ENCODE results near the gene CD2AP.
A peak's percentile ranks its signal among the peaks of the same experiment; 100 is the strongest.
"Not testable (repeated sequence)": the region's sequence is repeated elsewhere in the genome, so short reads cannot be mapped to it uniquely, and the experiment has no call there.

CD2AP gene

DNA sequence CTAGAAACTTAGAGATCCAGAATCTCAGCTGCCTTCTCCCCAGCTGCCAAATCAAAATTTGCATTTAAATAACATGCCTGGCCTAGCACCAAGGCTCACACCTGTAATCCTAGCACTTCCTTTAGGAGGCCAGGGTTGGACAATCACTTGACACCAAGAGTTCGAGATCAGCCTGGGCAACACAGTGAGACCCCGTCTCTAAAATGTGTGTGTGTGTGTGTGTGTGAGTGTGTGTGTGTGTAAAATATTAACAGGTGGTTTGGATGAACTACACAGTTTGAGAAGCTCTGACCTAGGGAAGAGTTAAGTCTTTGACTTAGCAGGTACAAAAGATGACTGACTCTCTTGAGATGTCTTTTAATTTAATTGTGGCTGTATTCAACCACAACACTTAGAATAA is 20.2 kb upstream of the CD2AP start:
- DNase-seq (ENCODE audit: low read depth): no peak

- no peak for DNase-seq (ENCODE audit: low read depth)
Observed at GRCh38 chr6:47464052-47464451, 13.5 kb upstream of the CD2AP start.

GRCh38 chr6:47465117-47465516 is 12.5 kb upstream of the CD2AP start:
- DNase-seq (ENCODE audit: low read depth): no peak

DNA sequence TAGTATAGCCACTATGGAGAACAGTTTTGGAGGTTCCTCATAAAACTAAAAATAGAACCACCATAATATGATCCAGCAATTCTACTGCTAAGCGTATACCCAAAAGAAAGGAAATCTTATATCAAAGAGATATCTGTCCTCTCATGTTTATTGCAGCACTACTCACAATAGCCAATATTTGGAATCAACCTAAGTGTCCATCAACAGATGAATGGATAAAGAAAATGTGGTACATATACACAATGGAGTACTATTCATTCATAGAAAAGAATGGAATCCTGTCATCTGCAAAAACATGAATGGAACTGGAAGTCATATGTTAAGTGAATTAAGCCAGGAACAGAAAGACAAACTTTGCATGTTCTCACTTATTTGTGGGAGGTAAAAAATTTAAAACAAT is 5.7 kb upstream of the CD2AP start:
- DNase-seq (ENCODE audit: low read depth): no peak

DNA sequence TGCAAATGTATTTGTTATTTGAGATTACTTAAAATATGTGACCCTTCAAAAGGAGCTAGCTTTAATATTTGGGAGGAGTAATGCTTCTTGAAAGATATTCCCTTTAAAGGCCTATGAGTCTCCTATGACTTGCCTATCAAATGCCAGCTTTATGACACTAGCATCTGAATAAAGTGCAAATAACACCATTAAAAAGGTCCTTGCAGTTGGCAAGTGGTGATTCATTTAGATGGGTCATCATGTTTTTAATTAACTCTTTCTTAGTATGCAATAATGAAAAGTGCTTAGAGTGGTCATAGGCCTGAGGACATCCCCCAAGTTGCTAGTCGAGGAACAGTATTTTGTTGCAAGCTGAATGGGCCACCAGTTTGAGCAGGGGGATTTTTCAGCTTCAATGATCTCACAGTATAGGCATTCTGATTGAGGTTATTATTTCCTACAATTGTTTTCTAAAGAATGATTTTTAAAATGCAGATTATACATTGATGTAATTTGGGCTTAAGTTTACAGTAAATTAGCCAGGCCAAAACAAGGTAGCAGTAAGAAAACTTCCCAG is 3.7 kb upstream of the CD2AP start:
- no peak for DNase-seq (ENCODE audit: low read depth)

GRCh38 chr6:47475319-47475816 is 2.2 kb upstream of the CD2AP start:
- DNase-seq (ENCODE audit: low read depth): no peak

GRCh38 chr6:47476781-47477496 is 650 bp upstream of the CD2AP start:
- no peak for DNase-seq (ENCODE audit: low read depth)

DNA sequence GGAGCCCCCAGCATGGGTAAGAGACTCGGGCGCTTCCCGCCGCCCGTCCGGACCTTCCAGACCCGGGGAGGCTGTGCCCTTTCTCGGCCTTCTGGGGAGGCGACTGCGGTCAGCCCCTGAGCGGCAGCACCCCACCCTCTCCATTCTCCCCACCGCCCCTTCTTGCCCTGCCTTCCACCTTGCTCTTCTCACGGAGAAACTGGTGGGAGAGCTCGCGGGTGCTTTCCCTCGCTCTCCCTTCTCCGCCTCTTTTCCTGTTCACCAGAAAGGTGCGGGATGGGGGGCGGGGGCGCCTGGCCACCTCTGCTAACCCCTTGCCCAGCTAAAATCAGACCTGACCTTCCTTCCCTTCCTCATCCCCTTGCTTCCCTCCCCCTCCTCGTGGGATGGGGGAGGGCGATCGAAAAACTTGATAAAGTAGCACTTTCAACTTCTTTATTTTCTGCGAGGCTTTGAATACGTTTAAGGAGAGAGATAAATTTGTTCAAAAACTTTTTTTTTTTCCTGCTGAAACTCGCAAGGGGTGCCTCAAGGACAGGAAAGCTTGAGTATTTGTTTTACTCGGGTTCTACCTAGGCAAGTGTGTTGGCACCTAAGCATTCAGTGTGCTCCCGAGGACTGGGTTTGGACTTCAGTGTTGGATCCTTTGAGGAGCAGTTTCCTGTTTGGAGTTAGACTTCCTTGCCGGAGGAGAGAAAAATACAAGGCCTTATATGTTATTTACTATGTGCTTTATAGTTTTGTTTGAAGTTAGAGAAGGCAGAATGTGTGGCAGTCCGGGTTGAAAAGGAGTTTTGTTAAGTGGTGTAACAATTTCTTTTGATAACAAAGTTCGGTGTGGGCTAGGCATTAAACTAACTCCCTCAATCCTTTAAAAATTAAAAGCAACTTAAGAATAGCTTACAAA is 897 bp downstream of the CD2AP start:
- no peak for DNase-seq (ENCODE audit: low read depth)

GRCh38 chr6:47479140-47479508 is 1.5 kb downstream of the CD2AP start:
- DNase-seq (ENCODE audit: low read depth): no peak

- no peak for DNase-seq (ENCODE audit: low read depth)
Observed at GRCh38 chr6:47479874-47480273, 2.3 kb downstream of the CD2AP start.

DNA sequence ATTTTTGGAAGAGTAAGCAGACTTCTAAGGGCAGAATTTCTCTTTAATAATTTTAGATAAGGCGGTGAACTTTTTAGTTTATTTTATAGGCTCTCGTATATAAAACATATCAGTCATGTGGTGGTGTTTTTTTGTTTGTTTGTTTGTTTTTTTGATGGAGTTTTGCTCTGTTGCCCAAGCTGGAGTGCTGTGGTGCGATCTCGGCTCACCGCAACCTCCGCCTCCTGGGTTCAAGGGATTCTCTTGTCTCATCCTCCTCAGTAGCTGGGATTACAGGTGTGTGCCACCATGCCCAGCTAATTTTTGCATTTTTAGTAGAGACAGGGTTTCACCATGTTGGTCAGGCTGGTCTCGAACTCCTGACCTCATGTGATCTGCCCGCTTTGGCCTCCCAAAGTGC is 3.6 kb downstream of the CD2AP start:
- not testable (repeated sequence) for DNase-seq (ENCODE audit: low read depth)

GRCh38 chr6:47481806-47482205 is 4.2 kb downstream of the CD2AP start:
- DNase-seq (ENCODE audit: low read depth): no peak

DNA sequence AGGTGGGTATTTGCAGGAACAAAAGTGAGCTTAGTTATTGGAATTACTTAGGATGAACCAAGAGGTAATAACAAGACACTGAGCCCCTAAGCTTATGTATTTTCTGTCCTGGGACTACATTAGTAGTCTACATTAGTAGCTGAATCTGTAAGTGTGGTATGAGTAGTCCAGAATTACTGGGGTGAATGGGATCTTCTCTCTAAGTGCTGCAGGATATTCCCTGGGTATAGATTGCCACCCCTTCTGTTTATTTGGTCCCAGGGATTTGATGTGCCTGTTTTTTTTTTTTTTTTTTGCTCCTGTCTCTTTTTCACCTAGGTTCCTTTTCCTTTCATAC is 5.9 kb downstream of the CD2AP start:
- no peak for DNase-seq (ENCODE audit: low read depth)

DNA sequence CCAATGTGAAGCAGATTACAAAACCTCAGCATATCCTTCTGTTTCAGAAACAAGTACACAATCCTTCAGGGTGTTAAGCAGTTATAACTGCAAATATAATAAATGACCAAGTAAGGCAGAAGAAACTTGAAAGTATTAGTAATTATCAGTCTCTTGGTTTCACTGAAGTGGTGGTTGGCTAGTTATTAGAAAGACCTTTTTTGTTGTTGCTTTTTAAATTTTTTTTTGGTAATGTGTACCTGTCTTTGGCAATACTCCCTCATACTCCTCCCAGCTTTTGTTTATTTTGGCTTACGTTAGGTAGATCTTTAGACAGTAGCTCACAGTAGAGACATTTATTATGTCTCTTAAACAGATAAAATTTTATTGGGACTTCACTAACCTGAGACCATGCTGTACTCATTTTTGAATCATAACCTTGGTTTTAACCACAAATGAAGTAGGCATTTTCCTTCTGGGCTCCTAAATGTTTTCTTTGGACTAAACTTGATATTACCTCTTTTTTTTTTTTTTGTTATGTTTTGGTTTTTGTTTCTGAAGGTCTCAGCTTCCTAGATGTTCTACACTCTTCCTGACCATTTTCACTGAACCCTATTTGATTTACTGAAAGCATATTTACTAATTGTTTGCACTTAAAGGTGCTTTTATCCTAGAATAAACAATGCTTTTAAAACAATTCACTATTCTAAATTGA is 6.4 kb downstream of the CD2AP start:
- DNase-seq (ENCODE audit: low read depth): no peak

DNA sequence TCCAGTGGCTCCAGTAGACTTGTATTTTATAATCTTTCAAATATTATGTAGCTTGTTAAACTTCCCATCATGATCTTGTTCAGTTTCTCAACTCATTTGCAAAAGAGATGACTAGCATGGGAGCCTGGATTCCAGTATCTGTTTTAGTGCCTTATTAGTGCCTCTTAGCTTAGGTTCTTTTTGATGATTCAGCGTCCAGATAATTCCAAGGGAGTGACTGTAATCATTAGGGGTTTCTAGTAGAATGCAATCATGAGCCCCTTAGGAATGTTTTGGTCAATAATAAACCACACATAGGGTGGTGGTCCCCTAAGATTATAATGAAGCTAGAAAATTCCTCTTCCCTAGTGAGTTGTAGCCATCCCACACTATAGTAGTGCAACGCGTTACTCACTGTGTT is 7.0 kb downstream of the CD2AP start:
- DNase-seq (ENCODE audit: low read depth): peak; percentile 71

GRCh38 chr6:47485083-47485482 is 7.5 kb downstream of the CD2AP start:
- DNase-seq (ENCODE audit: low read depth): no peak

DNA sequence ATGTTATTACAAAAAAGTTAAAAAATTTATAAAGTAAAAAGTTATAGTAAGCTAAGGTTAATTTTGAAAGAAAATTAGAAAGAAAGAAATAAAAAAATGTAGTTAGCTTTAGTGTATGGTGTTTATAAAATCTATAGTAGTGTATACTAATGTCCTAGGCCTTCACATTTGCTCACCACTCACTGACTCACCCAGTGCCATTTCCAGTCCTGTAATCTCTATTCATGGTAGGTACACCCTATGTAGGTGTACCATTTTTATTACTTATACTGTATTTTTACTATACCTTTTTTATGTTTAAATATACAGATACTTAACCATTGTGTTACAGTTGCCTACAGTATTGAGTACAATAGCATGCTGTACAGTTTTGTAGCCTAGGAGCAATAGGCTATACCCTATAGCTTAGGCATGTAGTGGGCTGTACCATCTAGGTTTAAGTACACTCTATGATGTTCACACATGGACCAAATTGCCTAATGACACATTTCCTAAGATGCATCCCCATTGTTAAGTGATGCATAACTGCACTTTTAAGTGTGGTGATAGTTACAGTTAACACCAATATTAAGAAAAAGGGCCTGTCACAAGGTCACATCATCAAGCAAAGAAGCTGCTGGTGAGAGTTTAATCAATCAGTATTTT is 8.0 kb downstream of the CD2AP start:
- DNase-seq (ENCODE audit: low read depth): no peak

DNA sequence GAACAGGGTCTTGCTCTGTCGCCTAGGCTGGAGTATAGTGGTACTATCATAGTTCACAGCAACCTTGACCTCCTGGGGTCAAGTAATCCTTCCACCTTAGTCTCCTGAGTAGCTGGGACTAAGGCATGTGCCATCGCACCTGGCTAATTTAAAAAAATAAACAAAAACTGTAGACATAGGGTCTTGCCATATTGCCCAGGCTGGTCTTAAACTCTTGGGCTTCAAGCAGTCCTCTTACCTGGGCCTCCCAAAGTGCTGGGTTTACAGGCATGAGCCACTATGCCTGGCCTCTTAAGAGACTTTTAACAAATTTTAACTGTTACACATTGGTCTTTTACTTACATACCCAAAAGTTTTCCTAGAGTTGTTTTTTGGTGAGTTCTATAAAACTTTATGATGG is 12.4 kb downstream of the CD2AP start:
- no peak for DNase-seq (ENCODE audit: low read depth)

DNA sequence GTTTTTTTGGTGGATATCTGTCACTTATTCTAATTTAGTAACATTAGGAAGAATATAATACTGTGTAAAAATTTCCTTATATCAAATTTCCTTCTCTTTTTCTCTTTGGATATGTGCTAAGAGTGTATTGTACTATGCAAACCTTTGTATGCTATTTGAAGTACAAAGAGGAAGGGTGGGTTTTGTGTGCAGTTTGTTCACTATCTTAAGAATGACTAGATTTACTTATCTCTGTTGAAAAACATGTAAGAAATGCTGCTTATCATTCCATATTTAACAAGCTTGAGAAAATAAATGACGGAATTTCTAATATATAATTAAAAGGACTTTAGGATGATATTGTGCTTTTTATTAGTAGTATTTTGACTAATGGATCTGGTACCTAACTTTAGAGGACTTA is 13.1 kb downstream of the CD2AP start:
- no peak for DNase-seq (ENCODE audit: low read depth)

- no peak for DNase-seq (ENCODE audit: low read depth)
Observed at GRCh38 chr6:47492355-47492754, 14.8 kb downstream of the CD2AP start.

GRCh38 chr6:47495207-47495606 is 17.6 kb downstream of the CD2AP start:
- no peak for DNase-seq (ENCODE audit: low read depth)

GRCh38 chr6:47495954-47496545 is 18.5 kb downstream of the CD2AP start:
- no peak for DNase-seq (ENCODE audit: low read depth)
